ENCODE measurements around the gene ATP6V0D1. TPM values are rescaled to one million over a fixed set of nuclear protein-coding genes. Genes with fewer than 3 reads are reported as not detected.

ATP6V0D1 gene
- total RNA-seq, 3 donors from 2014 or later: 101 to 122 (median 104) TPM

GRCh38 chr16:67423611-67424260, 57.2 kb downstream of the ATP6V0D1 start:
- peaks cover 4 to 12% of the 10 kb centered on the region in 2 donors for H3K4me1 ChIP-seq
- no peak overlapping the region for H3K4me3 ChIP-seq
- no peak for DNase-seq (ENCODE audit: low spot score in 2 of 2)
- H3K9me3 ChIP-seq: no peaks in the 10 kb centered on the region
- TF ChIP-seq CTCF (IDR thresholded peaks at IDR 0.05) (no peak), POLR2AphosphoS5 (IDR thresholded peaks at IDR 0.05) (no peak), POLR2A (IDR thresholded peaks at IDR 0.05) (no peak)
- no peaks in the 10 kb centered on the region for H3K27me3 ChIP-seq
- intact Hi-C loops (cut with DNase I; ENCODE audit: low total_unique reads): no loop called here
- no peaks in the 10 kb centered on the region for H3K36me3 ChIP-seq
- H3K27ac ChIP-seq: peak overlapping the region in 1 of 2 donors; percentile 21

GRCh38 chr16:67423015-67423414, 57.9 kb downstream of the ATP6V0D1 start:
- H3K27ac ChIP-seq: no peak overlapping the region
- no peaks in the 10 kb centered on the region for H3K36me3 ChIP-seq
- H3K27me3 ChIP-seq: no peaks in the 10 kb centered on the region
- no peak for DNase-seq (ENCODE audit: low spot score in 2 of 2)
- TF ChIP-seq POLR2AphosphoS5 (IDR thresholded peaks at IDR 0.05) (no peak), POLR2A (IDR thresholded peaks at IDR 0.05) (no peak), CTCF (IDR thresholded peaks at IDR 0.05) (no peak)
- no peak overlapping the region for H3K4me3 ChIP-seq
- intact Hi-C loops (cut with DNase I; ENCODE audit: low total_unique reads): no loop called here
- H3K4me1 ChIP-seq: peaks cover 3 to 5% of the 10 kb centered on the region in 2 donors
- no peaks in the 10 kb centered on the region for H3K9me3 ChIP-seq

DNA sequence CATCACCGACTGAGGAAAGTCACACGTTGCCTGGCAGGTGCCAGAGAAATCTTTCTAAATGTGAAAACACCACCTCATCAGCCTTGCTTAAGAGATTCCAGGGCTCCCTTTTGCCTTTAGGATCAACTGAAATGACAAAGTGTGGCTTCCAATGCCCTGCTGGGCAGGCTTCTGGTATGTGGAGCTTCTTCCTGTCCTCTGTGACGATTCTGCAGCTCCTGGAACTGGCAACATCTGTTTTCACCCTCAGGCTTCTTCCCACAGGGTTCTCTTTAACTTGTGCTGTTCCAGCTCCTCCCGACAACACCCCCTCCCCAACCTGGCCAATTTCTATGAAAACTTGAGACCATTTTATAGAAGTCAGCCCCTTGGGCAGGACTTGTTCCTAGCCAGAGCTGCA, 59.9 kb downstream of the ATP6V0D1 start:
- Histone ChIP-seq H3K4me3 (no peak overlapping the region), H3K27me3 (no peaks in the 10 kb centered on the region), H3K27ac (peak overlapping the region; percentile 32 to 54), H3K36me3 (no peaks in the 10 kb centered on the region), H3K4me1 (no peaks in the 10 kb centered on the region), H3K9me3 (no peaks in the 10 kb centered on the region)
- intact Hi-C loops (cut with DNase I; ENCODE audit: low total_unique reads): loop anchor here (1.0 kb wide), 1 partner anchor 27 kb away; no protein-coding TSS in a partner anchor
- no peak for DNase-seq (ENCODE audit: low spot score in 2 of 2)
- no peak for TF ChIP-seq POLR2AphosphoS5 (IDR thresholded peaks at IDR 0.05)
- TF ChIP-seq CTCF (IDR thresholded peaks at IDR 0.05): no peak
- no peak for TF ChIP-seq POLR2A (IDR thresholded peaks at IDR 0.05)

GRCh38 chr16:67419931-67420330, 61.0 kb downstream of the ATP6V0D1 start:
- Histone ChIP-seq H3K9me3 (no peaks in the 10 kb centered on the region), H3K4me1 (no peaks in the 10 kb centered on the region), H3K27me3 (no peaks in the 10 kb centered on the region), H3K36me3 (no peaks in the 10 kb centered on the region), H3K4me3 (no peak overlapping the region), H3K27ac (no peak overlapping the region)
- intact Hi-C loops (cut with DNase I; ENCODE audit: low total_unique reads): loop anchor here (10.0 kb wide), 1 partner anchor 245 kb away; the partner anchor contains the start of gene NOL3
- DNase-seq (ENCODE audit: low spot score in 2 of 2): no peak
- TF ChIP-seq CTCF (IDR thresholded peaks at IDR 0.05) (no peak), POLR2A (IDR thresholded peaks at IDR 0.05) (no peak), POLR2AphosphoS5 (IDR thresholded peaks at IDR 0.05) (no peak)

- Histone ChIP-seq H3K4me1 (no peaks in the 10 kb centered on the region), H3K4me3 (no peak overlapping the region), H3K9me3 (no peaks in the 10 kb centered on the region), H3K36me3 (no peaks in the 10 kb centered on the region), H3K27me3 (no peaks in the 10 kb centered on the region), H3K27ac (no peak overlapping the region)
- DNase-seq (ENCODE audit: low spot score in 2 of 2): no peak
- intact Hi-C loops (cut with DNase I; ENCODE audit: low total_unique reads): loop anchor here (10.0 kb wide), 1 partner anchor 245 kb away; the partner anchor contains the start of gene NOL3
- no peak for TF ChIP-seq POLR2AphosphoS5 (IDR thresholded peaks at IDR 0.05)
- TF ChIP-seq POLR2A (IDR thresholded peaks at IDR 0.05): no peak
- no peak for TF ChIP-seq CTCF (IDR thresholded peaks at IDR 0.05)
These were observed 61.5 kb downstream of the ATP6V0D1 start for GRCh38 chr16:67419502-67419901.
